ENCODE results near the gene RNF182. TPM values are rescaled to one million over a fixed set of nuclear protein-coding genes. Genes with fewer than 3 reads are reported as not detected.
"Not testable (repeated sequence)": the region's sequence is repeated elsewhere in the genome, so short reads cannot be mapped to it uniquely, and the experiment has no call there.

RNF182 gene
- total and polyA plus RNA-seq, 2 donors (not counting 3 experiments of a cell fraction or from before 2014, with no cell fraction given), result 0.43 to 0.93 TPM

- H3K9ac ChIP-seq (replicated peaks; ENCODE audit: extremely low read depth, insufficient read depth, low read length), result no peak overlapping the region
- H3K27ac ChIP-seq (ENCODE audit: insufficient read depth, low read depth, low read length), result no peak overlapping the region
- no peak overlapping the region for H2AFZ ChIP-seq (ENCODE audit: low read depth, low read length)
- no peaks in the 10 kb centered on the region for H3K36me3 ChIP-seq (ENCODE audit: control insufficient read depth in 2 of 2, extremely low read depth in 1 of 2, insufficient read depth in 2 of 2, low read length in 2 of 2)
- no peaks in the 10 kb centered on the region for H3K79me2 ChIP-seq (ENCODE audit: control insufficient read depth, insufficient read depth, low read length)
- DNase-seq (ENCODE audit: low read depth, low spot score) (no peak), FAIRE-seq (no peak)
- no peaks in the 10 kb centered on the region for H3K9me3 ChIP-seq (replicated peaks; ENCODE audit: control insufficient read depth, insufficient read depth, low read length)
- no peaks in the 10 kb centered on the region for H4K20me1 ChIP-seq (replicated peaks; ENCODE audit: control insufficient read depth, extremely low read depth, insufficient read depth, low read length)
- H3K4me3 ChIP-seq (replicated peaks in 1 of 3; ENCODE audit: insufficient read depth in 1 of 3, low read depth in 1 of 3, low read length in 3 of 3), result no peak overlapping the region
- no peaks in the 10 kb centered on the region for H3K27me3 ChIP-seq (ENCODE audit: control insufficient read depth in 2 of 2, insufficient read depth in 2 of 2, low read length in 2 of 2)
- TF ChIP-seq POLR2A (IDR thresholded peaks at IDR 0.05; ENCODE audit: low read depth, low read length), result no peak
- no peak for TF ChIP-seq CTCF (IDR thresholded peaks at IDR 0.05; ENCODE audit: extremely low read depth in 1 of 2, insufficient read depth in 1 of 2, low read depth in 1 of 2, low read length in 2 of 2)
- TF ChIP-seq POLR2AphosphoS5 (IDR thresholded peaks at IDR 0.05; ENCODE audit: insufficient read depth, low read depth, low read length), result no peak
- TF ChIP-seq MYC (IDR thresholded peaks at IDR 0.05; ENCODE audit: low read depth, low read length), result no peak
- no peak for TF ChIP-seq MAX (IDR thresholded peaks at IDR 0.05; ENCODE audit: insufficient read depth, insufficient read length)
- no peak for TF ChIP-seq EZH2 (IDR thresholded peaks at IDR 0.05; ENCODE audit: borderline replicate concordance, low read depth, low read length, severe bottlenecking)
- TF ChIP-seq JUN (IDR thresholded peaks at IDR 0.05; ENCODE audit: borderline replicate concordance, insufficient read depth, insufficient read length, low read depth), result no peak
- TF ChIP-seq FOS (IDR thresholded peaks at IDR 0.05; ENCODE audit: borderline replicate concordance, insufficient read depth, low read length), result no peak
- TF ChIP-seq GATA2 (IDR thresholded peaks at IDR 0.05; ENCODE audit: insufficient read depth, insufficient read length, low read depth, low read length), result no peak
- H3K9me1 ChIP-seq (replicated peaks; ENCODE audit: control insufficient read depth, extremely low read depth, insufficient read depth, low read length), result no peaks in the 10 kb centered on the region
- CTCF ChIA-PET, result no interaction called here
- no TSS peak for BruUV-seq (replicated peaks)
- POLR2A ChIA-PET, result no interaction called here
- intact Hi-C loops (cut with micrococcal nuclease) (no loop called here), dilution Hi-C loops (cut with MboI; ENCODE audit: extremely low pct_ligation_motif_present, low sequenced_read_pairs) (no loop called here)
- H3K4me2 ChIP-seq (ENCODE audit: insufficient read depth, low read length), result no peak overlapping the region
- H3K4me1 ChIP-seq (ENCODE audit: control insufficient read depth, extremely low read depth, insufficient read depth, low read length), result no peaks in the 10 kb centered on the region
Observed at GRCh38 chr6:13971303-13971702, 46.6 kb downstream of the RNF182 start.

- H3K79me2 ChIP-seq (ENCODE audit: control insufficient read depth, insufficient read depth, low read length); H3K4me2 ChIP-seq (ENCODE audit: insufficient read depth, low read length); H4K20me1 ChIP-seq (replicated peaks; ENCODE audit: control insufficient read depth, extremely low read depth, insufficient read depth, low read length); POLR2A ChIA-PET; BruUV-seq (replicated peaks); H3K4me1 ChIP-seq (ENCODE audit: control insufficient read depth, extremely low read depth, insufficient read depth, low read length); DNase-seq (ENCODE audit: low read depth, low spot score); H3K9ac ChIP-seq (replicated peaks; ENCODE audit: extremely low read depth, insufficient read depth, low read length); FAIRE-seq; H3K4me3 ChIP-seq (replicated peaks in 1 of 3; ENCODE audit: insufficient read depth in 1 of 3, low read depth in 1 of 3, low read length in 3 of 3); dilution Hi-C loops (cut with MboI; ENCODE audit: extremely low pct_ligation_motif_present, low sequenced_read_pairs); H3K9me3 ChIP-seq (replicated peaks; ENCODE audit: control insufficient read depth, insufficient read depth, low read length); H3K27ac ChIP-seq (ENCODE audit: insufficient read depth, low read depth, low read length); H3K36me3 ChIP-seq (ENCODE audit: control insufficient read depth in 2 of 2, extremely low read depth in 1 of 2, insufficient read depth in 2 of 2, low read length in 2 of 2); CTCF ChIA-PET; intact Hi-C loops (cut with micrococcal nuclease); H3K9me1 ChIP-seq (replicated peaks; ENCODE audit: control insufficient read depth, extremely low read depth, insufficient read depth, low read length); H2AFZ ChIP-seq (ENCODE audit: low read depth, low read length); H3K27me3 ChIP-seq (ENCODE audit: control insufficient read depth in 2 of 2, insufficient read depth in 2 of 2, low read length in 2 of 2): not testable (repeated sequence)
Observed at GRCh38 chr6:13972602-13973001, 47.9 kb downstream of the RNF182 start.

- FAIRE-seq; H3K9me1 ChIP-seq (replicated peaks; ENCODE audit: control insufficient read depth, extremely low read depth, insufficient read depth, low read length); dilution Hi-C loops (cut with MboI; ENCODE audit: extremely low pct_ligation_motif_present, low sequenced_read_pairs); intact Hi-C loops (cut with micrococcal nuclease); POLR2A ChIA-PET; H3K4me3 ChIP-seq (replicated peaks in 1 of 3; ENCODE audit: insufficient read depth in 1 of 3, low read depth in 1 of 3, low read length in 3 of 3); DNase-seq (ENCODE audit: low read depth, low spot score); H3K4me2 ChIP-seq (ENCODE audit: insufficient read depth, low read length); H3K4me1 ChIP-seq (ENCODE audit: control insufficient read depth, extremely low read depth, insufficient read depth, low read length); H4K20me1 ChIP-seq (replicated peaks; ENCODE audit: control insufficient read depth, extremely low read depth, insufficient read depth, low read length); H3K79me2 ChIP-seq (ENCODE audit: control insufficient read depth, insufficient read depth, low read length); H2AFZ ChIP-seq (ENCODE audit: low read depth, low read length); H3K9me3 ChIP-seq (replicated peaks; ENCODE audit: control insufficient read depth, insufficient read depth, low read length); H3K27me3 ChIP-seq (ENCODE audit: control insufficient read depth in 2 of 2, insufficient read depth in 2 of 2, low read length in 2 of 2); H3K36me3 ChIP-seq (ENCODE audit: control insufficient read depth in 2 of 2, extremely low read depth in 1 of 2, insufficient read depth in 2 of 2, low read length in 2 of 2); BruUV-seq (replicated peaks); H3K9ac ChIP-seq (replicated peaks; ENCODE audit: extremely low read depth, insufficient read depth, low read length); H3K27ac ChIP-seq (ENCODE audit: insufficient read depth, low read depth, low read length): not testable (repeated sequence)
- CTCF ChIA-PET, result interaction anchor here (1.3 kb wide), 2 partner anchors 11 to 73 kb away, joined by 3 to 8 read pairs; no protein-coding TSS in a partner anchor
Observed at GRCh38 chr6:13973422-13973821, 48.7 kb downstream of the RNF182 start.

Data from endothelial cell of umbilical vein (primary cell).